Right renal pelvis (tissue), 4 donors: ENCODE data around the gene GRB10. TPM values are rescaled to one million over a fixed set of nuclear protein-coding genes. Genes with fewer than 3 reads are reported as not detected.

ENCODE experiments used
- DNase-seq, 4 donors: peaks; one replicate each; pipeline ENCODE4 v3.0.0-alpha.2; 2013; ENCODE audit warnings: low read depth in 4 of 4, low spot score in 3 of 4, missing footprints in 1 of 4
- polyA plus RNA-seq, 4 donors: library from polyadenylated mRNA; unstranded; fragments of 120-200 nt; gene quantifications; one replicate each; pipeline ENCODE4 v1.2.1, GENCODE V29; 2013; ENCODE audit not compliant: insufficient read length in 4 of 4

Gene GRB10
- polyA plus RNA-seq, 4 donors, result 31.4 to 40.4 (median 32.4) TPM

- DNase-seq, result no peak
Observed at GRCh38 chr7:50620433-50620832, 162.3 kb downstream of the GRB10 start.

- no peak for DNase-seq
Observed at GRCh38 chr7:50619684-50620083, 163.0 kb downstream of the GRB10 start.

- DNase-seq, result no peak
Observed at GRCh38 chr7:50618281-50618680, 164.4 kb downstream of the GRB10 start.

GRCh38 chr7:50615519-50616080 is 167.1 kb downstream of the GRB10 start:
- no peak for DNase-seq

- no peak for DNase-seq
Observed at GRCh38 chr7:50614721-50615518, 167.8 kb downstream of the GRB10 start.

GRCh38 chr7:50613473-50613872 is 169.2 kb downstream of the GRB10 start:
- DNase-seq, result no peak

GRCh38 chr7:50612704-50613103 is 170.0 kb downstream of the GRB10 start:
- DNase-seq, result no peak

GRCh38 chr7:50610521-50611277 is 172.0 kb downstream of the GRB10 start:
- DNase-seq, result no peak

GRCh38 chr7:50608196-50608906 is 174.3 kb downstream of the GRB10 start:
- no peak for DNase-seq

- DNase-seq, result no peak
Observed at GRCh38 chr7:50607524-50608125, 175.1 kb downstream of the GRB10 start.

GRCh38 chr7:50605059-50605458 is 177.6 kb downstream of the GRB10 start:
- DNase-seq, result no peak

- DNase-seq, result no peak
Observed at GRCh38 chr7:50603287-50603686, 179.4 kb downstream of the GRB10 start.

GRCh38 chr7:50599385-50599784 is 183.3 kb downstream of the GRB10 start:
- DNase-seq, result no peak

GRCh38 chr7:50598460-50599343 is 184.0 kb downstream of the GRB10 start:
- no peak for DNase-seq

- no peak for DNase-seq
Observed at GRCh38 chr7:50596484-50596883, 186.2 kb downstream of the GRB10 start.

GRCh38 chr7:50595491-50596102 is 187.1 kb downstream of the GRB10 start:
- DNase-seq, result no peak

GRCh38 chr7:50594734-50595485 is 187.8 kb downstream of the GRB10 start:
- DNase-seq, result no peak

- no peak for DNase-seq
Observed at GRCh38 chr7:50594136-50594535, 188.6 kb downstream of the GRB10 start.
